Sigmoid colon (tissue), 7 donors: ENCODE measurements around the gene ZFYVE28. TPM values are rescaled to one million over a fixed set of nuclear protein-coding genes. Genes with fewer than 3 reads are reported as not detected.

Experiments
- DNase-seq: peaks from one replicate; pipeline ENCODE4 v3.0.0-alpha.2; 2019
- H3K27ac ChIP-seq, 4 donors: fragments of 200-600 bp; sonication (generic); one replicate each; pipeline ENCODE4 v1.5.1; 2016 to 2019; ENCODE audit warnings: mild to moderate bottlenecking in 1 of 4
- H3K27me3 ChIP-seq, 3 donors: fragments of 200-600 bp; sonication (generic); one replicate each; pipeline ENCODE4 v1.5.1; 2019; ENCODE audit warnings: mild to moderate bottlenecking in 1 of 3
- H3K36me3 ChIP-seq, 4 donors: fragments of 200-600 bp; sonication (generic); one replicate each; pipeline ENCODE4 v1.5.1; 2016 to 2019
- H3K4me1 ChIP-seq, 4 donors: fragments of 200-600 bp; sonication (generic); one replicate each; pipeline ENCODE4 v1.5.1; 2017 to 2019
- H3K4me3 ChIP-seq, 4 donors: fragments of 200-600 bp; sonication (generic); one replicate each; pipeline ENCODE4 v1.5.1; 2017 to 2019; ENCODE audit warnings: mild to moderate bottlenecking in 2 of 4, moderate library complexity in 1 of 4
- H3K9me3 ChIP-seq, 4 donors: fragments of 200-600 bp in 3 of 4; sonication (generic) in 3 of 4; one replicate each; pipeline versions ENCODE4 v1.5.1 to v1.6.1; 2013 to 2019
- CTCF ChIP-seq, 4 experiments: fragments of 450-650 bp in 3 of 4; fragments of 200-600 bp in 1 of 4; IDR thresholded peaks; one replicate each; pipeline ENCODE4 v1.5.1; 2016 to 2019; ENCODE audit warnings: antibody characterized with exemption in 4 of 4, mild to moderate bottlenecking in 3 of 4, moderate library complexity in 2 of 4
- EP300 ChIP-seq, 4 donors: sonication (generic); formaldehyde crosslinking; IDR thresholded peaks; one replicate each; pipeline ENCODE4 v1.6.1; 2017; ENCODE audit warnings: antibody characterized with exemption in 4 of 4
- POLR2A ChIP-seq, 2 donors: fragments of 450-650 bp; IDR thresholded peaks; one replicate each; pipeline ENCODE4 v1.6.1; 2016; ENCODE audit warnings: antibody characterized with exemption in 2 of 2, mild to moderate bottlenecking in 2 of 2, moderate library complexity in 2 of 2
- POLR2AphosphoS5 ChIP-seq, 4 donors: sonication (generic); formaldehyde crosslinking; IDR thresholded peaks; one replicate each; pipeline ENCODE4 v1.6.1; 2017; ENCODE audit warnings: antibody characterized with exemption in 4 of 4
- WGBS, 2 donors: extraction: QIAGEN DNeasy Blood & Tissue Kit; methylation state at CpG; one replicate each; pipeline ENCODE4 v1.1.7; 2013; 5-methylcytosine and 5-hydroxymethylcytosine counted together
- intact Hi-C: fragments of 100-400 bp; cut with DNase I; formaldehyde crosslinking; loops from one replicate; pipeline ENCODE4 v1.15.1; 2023
- polyA plus RNA-seq, 3 donors: library from polyadenylated mRNA; stranded (reverse); fragments of 200-250 nt; gene quantifications; one replicate each; pipeline ENCODE4 v1.2.3, GENCODE V29; 2013
- total RNA-seq, 4 donors: library from RNA; depleted of rRNA; stranded (reverse); fragments of >200 nt; gene quantifications; one replicate each; pipeline ENCODE4 v1.1.0, GENCODE V29; 2016
- donor health status: healthy with polysubstance abuse.
- donor health status: Bipolar disorder and iron deficiency.
- donor health status: healthy.

ZFYVE28 gene
- total and polyA plus RNA-seq, 7 donors: 3.1 to 24.1 (median 13.0) TPM

- H3K4me1 ChIP-seq: peaks cover 0 to 14% (median 5%) of the 10 kb centered on the region in 4 donors
- H3K27me3 ChIP-seq: no peaks in the 10 kb centered on the region
- peak overlapping the region in 1 of 4 donors; percentile 69 for H3K27ac ChIP-seq
- no peak for TF ChIP-seq CTCF (IDR thresholded peaks at IDR 0.05)
- TF ChIP-seq POLR2AphosphoS5 (IDR thresholded peaks at IDR 0.05): no peak
- no peak for TF ChIP-seq POLR2A (IDR thresholded peaks at IDR 0.05)
- TF ChIP-seq EP300 (IDR thresholded peaks at IDR 0.05): no peak
- DNase-seq: no peak
- intact Hi-C loops: no loop called here
- peaks cover 0 to 7% (median 0%) of the 10 kb centered on the region in 4 donors for H3K9me3 ChIP-seq
- no peak overlapping the region for H3K4me3 ChIP-seq
- WGBS, 2 donors: 78 to 91% methylated on average over 37 of the region's 37 CpGs
- no peaks in the 10 kb centered on the region for H3K36me3 ChIP-seq
Observed at GRCh38 chr4:2300431-2301224, 117.8 kb downstream of the ZFYVE28 start.

GRCh38 chr4:2299794-2300193 is 118.7 kb downstream of the ZFYVE28 start:
- intact Hi-C loops: no loop called here
- no peak for DNase-seq
- no peak overlapping the region for H3K27ac ChIP-seq
- no peaks in the 10 kb centered on the region for H3K36me3 ChIP-seq
- no peaks in the 10 kb centered on the region for H3K27me3 ChIP-seq
- TF ChIP-seq POLR2AphosphoS5 (IDR thresholded peaks at IDR 0.05) (no peak), EP300 (IDR thresholded peaks at IDR 0.05) (no peak), POLR2A (IDR thresholded peaks at IDR 0.05) (no peak), CTCF (IDR thresholded peaks at IDR 0.05) (no peak)
- H3K4me3 ChIP-seq: no peak overlapping the region
- peaks cover 0 to 14% (median 5%) of the 10 kb centered on the region in 4 donors for H3K4me1 ChIP-seq
- peaks cover 0 to 7% (median 0%) of the 10 kb centered on the region in 4 donors for H3K9me3 ChIP-seq
- WGBS, 2 donors: 92 to 94% methylated on average over 2 of the region's 2 CpGs

- intact Hi-C loops: no loop called here
Observed at GRCh38 chr4:2298532-2298991, 119.9 kb downstream of the ZFYVE28 start.

GRCh38 chr4:2297606-2298531 is 120.6 kb downstream of the ZFYVE28 start:
- Histone ChIP-seq H3K4me3 (no peak overlapping the region), H3K36me3 (no peaks in the 10 kb centered on the region), H3K27me3 (no peaks in the 10 kb centered on the region), H3K27ac (no peak overlapping the region), H3K4me1 (peaks cover 0 to 14% (median 5%) of the 10 kb centered on the region in 4 donors), H3K9me3 (peaks cover 0 to 7% (median 0%) of the 10 kb centered on the region in 4 donors)
- intact Hi-C loops: no loop called here
- TF ChIP-seq POLR2A (IDR thresholded peaks at IDR 0.05) (no peak), POLR2AphosphoS5 (IDR thresholded peaks at IDR 0.05) (no peak), CTCF (IDR thresholded peaks at IDR 0.05) (no peak), EP300 (IDR thresholded peaks at IDR 0.05) (no peak)
- no peak for DNase-seq
- WGBS, 2 donors: 86 to 93% methylated on average over 40 of the region's 40 CpGs

More at GRCh38 chr4:2298532-2298991, 119.9 kb downstream of the ZFYVE28 start:
- no peak for DNase-seq
- 90 to 93% methylated on average over 23 of the region's 23 CpGs for WGBS, 2 donors
- no peaks in the 10 kb centered on the region for H3K36me3 ChIP-seq
- no peak for TF ChIP-seq CTCF (IDR thresholded peaks at IDR 0.05)
- no peak for TF ChIP-seq POLR2AphosphoS5 (IDR thresholded peaks at IDR 0.05)
- H3K4me3 ChIP-seq: no peak overlapping the region
- H3K27ac ChIP-seq: no peak overlapping the region
- H3K9me3 ChIP-seq: peaks cover 0 to 7% (median 0%) of the 10 kb centered on the region in 4 donors
- H3K4me1 ChIP-seq: peaks cover 0 to 14% (median 5%) of the 10 kb centered on the region in 4 donors
- no peaks in the 10 kb centered on the region for H3K27me3 ChIP-seq
